OCI-LY7 (cell line): Measurements from ENCODE around the gene KYNU. TPM values are rescaled to one million over a fixed set of nuclear protein-coding genes. Genes with fewer than 3 reads are reported as not detected.

ENCODE experiments used
- BruUV-seq: library from RNA; stranded (reverse); fragments of 400-500 nt; replicated peaks from 2 replicates; lab custom pipeline; 2021; lab: Mats Ljungman, UMichigan
- CTCF ChIA-PET: fragments of 300-600 bp; sonication (Branson Sonifier 250); formaldehyde crosslinking; loops from one replicate; lab custom pipeline; 2022; ENCODE audit warnings: antibody characterized with exemption; ENCODE audit not compliant: unreplicated experiment; lab: Charles Lee
- POLR2A ChIA-PET: fragments of 300-600 bp; sonication (Branson Sonifier 250); formaldehyde crosslinking; loops from one replicate; lab custom pipeline; 2022; ENCODE audit warnings: antibody characterized with exemption; lab: Charles Lee
- DNase-seq: peaks from one replicate; pipeline ENCODE4 v3.0.0-alpha.2; 2015; ENCODE audit warnings: low spot score
- H2AFZ ChIP-seq: fragments of 200-600 bp; sonication (generic), shearing (Covaris generic); 2 replicates; pipeline ENCODE4 v1.6.1; 2014; ENCODE audit warnings: mild to moderate bottlenecking, antibody characterized with exemption, low read length, moderate library complexity
- H3K27ac ChIP-seq: fragments of 200-600 bp; sonication (generic); 2 replicates; pipeline ENCODE4 v1.5.1; 2014; ENCODE audit warnings: mixed run types, low read depth, mild to moderate bottlenecking, moderate library complexity, low read length, inconsistent platforms; ENCODE audit not compliant: poor library complexity, severe bottlenecking
- H3K36me3 ChIP-seq: fragments of 200-600 bp; sonication (generic); 2 replicates; pipeline ENCODE4 v1.6.1; 2014; ENCODE audit warnings: mild to moderate bottlenecking, antibody characterized with exemption, low read length, moderate library complexity, mixed read lengths; ENCODE audit not compliant: insufficient read depth
- H3K4me1 ChIP-seq: fragments of 200-600 bp; sonication (generic); 2 replicates; pipeline ENCODE4 v1.5.1; 2014; ENCODE audit warnings: mild to moderate bottlenecking, low read length; ENCODE audit not compliant: insufficient read depth, poor library complexity, severe bottlenecking
- H3K4me2 ChIP-seq: fragments of 200-600 bp; sonication (generic); 2 replicates; pipeline ENCODE4 v1.6.1; 2014; ENCODE audit warnings: mild to moderate bottlenecking, low read length
- H3K4me3 ChIP-seq: fragments of 200-600 bp; sonication (generic); 2 replicates; pipeline ENCODE4 v1.5.1; 2014; ENCODE audit warnings: mild to moderate bottlenecking, low read depth, low read length; ENCODE audit not compliant: poor library complexity, severe bottlenecking
- H3K79me2 ChIP-seq: fragments of 200-600 bp; sonication (generic); 2 replicates; pipeline ENCODE4 v1.6.1; 2016; ENCODE audit warnings: low read depth, mild to moderate bottlenecking, low read length, moderate library complexity, mixed read lengths; ENCODE audit not compliant: insufficient read depth
- H3K9me2 ChIP-seq: fragments of 200-600 bp; sonication (generic); 2 replicates; pipeline ENCODE4 v1.6.1; 2016; ENCODE audit warnings: mild to moderate bottlenecking, low read length, mixed read lengths; ENCODE audit not compliant: insufficient read depth
- H3K9me3 ChIP-seq: fragments of 200-600 bp; sonication (generic); 2 replicates; pipeline ENCODE4 v1.6.1; 2014; ENCODE audit warnings: mild to moderate bottlenecking, mixed run types, low read length, mixed read lengths
- H4K20me1 ChIP-seq: fragments of 200-600 bp; sonication (generic); 2 replicates; pipeline ENCODE4 v1.6.1; 2014; ENCODE audit warnings: mild to moderate bottlenecking, antibody characterized with exemption, low read length, moderate library complexity, mixed read lengths; ENCODE audit not compliant: insufficient read depth
- CTCF ChIP-seq: fragments of 200-600 bp; sonication (generic); conservative IDR thresholded peaks from 2 replicates; pipeline ENCODE4 v1.5.1; 2014; ENCODE audit warnings: mild to moderate bottlenecking, antibody characterized with exemption, low read length, moderate library complexity, mixed read lengths
- EZH2phosphoT487 ChIP-seq: fragments of 200-600 bp; sonication (generic); IDR thresholded peaks from 2 replicates; pipeline ENCODE4 v1.6.1; 2018; ENCODE audit warnings: low read depth, borderline replicate concordance, mild to moderate bottlenecking, mixed run types, antibody characterized with exemption, low read length, moderate library complexity, mixed read lengths
- intact Hi-C: fragments of 100-400 bp; cut with micrococcal nuclease; formaldehyde crosslinking; loops from one replicate; pipeline ENCODE4 v1.10.0; 2022; ENCODE audit not compliant: unreplicated experiment
- total RNA-seq, 2 experiments: library from RNA; depleted of rRNA in 1 of 2; stranded (reverse); fragments of >200 nt in 1 of 2; shearing (Covaris generic) in 1 of 2; gene quantifications; 2 replicates each; pipeline ENCODE4 v1.2.3, GENCODE V29; 2014 to 2022

The KYNU gene
- total RNA-seq, 2 experiments from 2014 or later, result 0.27 TPM; not detected in 1

DNA sequence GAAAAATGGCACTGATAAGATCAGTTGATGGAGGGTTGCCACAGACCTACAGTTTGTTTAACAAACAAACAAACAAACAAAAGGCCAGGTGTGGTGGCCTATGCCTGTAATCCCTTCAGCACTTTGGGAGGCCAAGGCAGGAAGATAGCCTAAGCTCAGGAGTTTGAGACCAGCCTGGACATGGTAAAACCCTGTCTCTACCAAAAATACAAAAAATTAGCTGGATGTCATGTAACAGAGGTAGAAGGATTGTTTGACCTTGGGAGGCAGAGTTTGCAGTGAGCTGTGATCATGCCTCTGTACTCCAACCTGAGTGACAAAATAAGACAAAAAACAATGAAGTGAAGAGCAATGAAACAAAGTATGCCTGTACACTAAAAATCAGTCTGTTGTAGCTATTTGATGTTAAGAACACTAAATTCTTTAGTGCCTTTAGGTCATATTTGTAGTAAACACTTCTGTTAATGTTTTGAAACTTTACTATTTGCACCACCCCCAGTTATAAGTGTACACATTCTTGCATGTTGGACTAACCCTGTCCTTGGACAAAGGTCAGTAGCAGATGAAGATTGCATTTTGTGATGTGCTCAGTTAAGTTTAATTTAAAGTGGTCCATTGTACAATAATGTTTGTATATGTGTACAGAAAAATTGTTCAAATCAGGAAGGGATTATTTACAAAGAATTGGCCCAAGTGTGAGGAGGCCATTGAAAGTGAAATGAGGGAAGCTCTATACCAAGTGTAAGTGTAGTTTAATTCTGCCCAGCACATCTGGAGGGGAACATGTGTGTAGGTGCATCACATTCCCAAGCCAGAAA is 73.9 kb downstream of the KYNU start:
- H3K4me2 ChIP-seq, result no peak overlapping the region

DNA sequence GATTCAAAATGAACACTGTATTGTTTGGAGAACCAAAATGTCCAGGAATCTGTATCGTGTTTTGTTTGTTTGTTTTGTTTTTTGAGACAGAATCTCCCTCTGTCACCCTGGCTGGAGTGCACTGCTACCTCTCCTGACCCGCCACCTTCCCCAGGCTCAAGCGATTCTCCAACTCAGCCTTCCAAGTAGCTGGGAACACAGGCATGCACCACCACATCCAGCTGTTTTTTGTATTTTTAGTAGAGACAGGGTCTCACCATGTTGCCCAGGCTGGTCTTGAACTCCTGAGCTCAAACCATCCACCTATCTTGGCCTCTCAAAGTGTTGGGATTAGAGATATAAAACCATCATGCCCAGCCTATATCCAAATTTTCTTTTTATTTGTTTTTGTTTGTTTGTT is 74.6 kb downstream of the KYNU start:
- Histone ChIP-seq H3K9me3 (no peaks in the 10 kb centered on the region), H3K79me2 (no peaks in the 10 kb centered on the region), H4K20me1 (no peaks in the 10 kb centered on the region), H2AFZ (no peak overlapping the region), H3K4me2 (no peak overlapping the region), H3K9me2 (no peaks in the 10 kb centered on the region), H3K27ac (no peak overlapping the region), H3K4me3 (no peak overlapping the region), H3K36me3 (no peaks in the 10 kb centered on the region), H3K4me1 (no peaks in the 10 kb centered on the region)
- TF ChIP-seq CTCF (no peak), EZH2phosphoT487 (no peak)
- intact Hi-C loops, result no loop called here
- BruUV-seq, result no TSS peak
- ChIA-PET CTCF (no interaction called here), POLR2A (interaction anchor here (0.7 kb wide), 1 partner anchor 289 kb away, joined by 3 read pairs; no protein-coding TSS in a partner anchor)
- DNase-seq, result no peak

More for the DNA sequence above, 73.9 kb downstream of the KYNU start:
- no peaks in the 10 kb centered on the region for H3K4me1 ChIP-seq
- BruUV-seq, result no TSS peak
- POLR2A ChIA-PET, result interaction anchor here (0.6 kb wide), 2 partner anchors 85 to 267 kb away, joined by 3 read pairs; no protein-coding TSS in a partner anchor
- CTCF ChIA-PET, result no interaction called here
- H4K20me1 ChIP-seq, result no peaks in the 10 kb centered on the region
- H3K79me2 ChIP-seq, result no peaks in the 10 kb centered on the region
- no peak overlapping the region for H3K27ac ChIP-seq
- no peak overlapping the region for H3K4me3 ChIP-seq
- no peaks in the 10 kb centered on the region for H3K9me2 ChIP-seq
- TF ChIP-seq EZH2phosphoT487 (no peak), CTCF (no peak)
- DNase-seq, result no peak
- H3K36me3 ChIP-seq, result no peaks in the 10 kb centered on the region
- H2AFZ ChIP-seq, result no peak overlapping the region
- intact Hi-C loops, result no loop called here
- no peaks in the 10 kb centered on the region for H3K9me3 ChIP-seq

DNA sequence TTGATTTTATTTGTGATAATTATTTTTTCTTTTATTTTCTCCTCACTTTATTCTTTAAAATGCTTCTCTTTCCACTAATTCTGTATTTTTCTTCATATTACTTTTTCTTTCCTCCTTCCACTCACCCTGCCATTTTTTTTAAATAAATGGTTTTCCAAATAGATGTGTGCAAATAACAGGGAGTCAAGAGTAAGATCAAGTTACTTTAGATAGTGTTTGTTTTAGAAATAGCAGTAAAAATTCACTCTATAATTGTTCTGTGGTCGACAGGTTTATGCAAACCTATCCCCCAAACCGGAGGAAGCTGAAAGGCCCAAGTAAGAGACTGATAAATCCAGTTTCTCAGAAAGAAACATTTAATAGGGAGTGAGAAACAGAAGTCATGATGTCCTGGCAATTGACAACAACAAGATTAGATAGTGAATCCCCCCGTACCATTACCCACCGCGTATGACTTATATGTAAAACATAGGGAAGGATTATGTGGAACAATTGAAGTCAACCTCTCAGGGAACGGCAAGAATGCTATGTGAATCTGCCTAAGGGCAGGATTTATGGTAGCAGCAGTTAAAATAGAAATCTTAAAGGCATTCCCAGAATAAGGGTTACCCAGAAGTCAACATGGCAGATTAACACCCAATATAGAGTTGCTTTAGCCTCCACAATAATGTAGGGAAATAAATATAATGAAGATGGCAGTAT is 75.5 kb downstream of the KYNU start:
- POLR2A ChIA-PET, result interaction anchor here (0.7 kb wide), 1 partner anchor 288 kb away, joined by 3 read pairs; no protein-coding TSS in a partner anchor

More for the DNA sequence above, 75.5 kb downstream of the KYNU start:
- no peaks in the 10 kb centered on the region for H3K4me1 ChIP-seq
- no peaks in the 10 kb centered on the region for H3K9me3 ChIP-seq
- H3K4me2 ChIP-seq, result no peak overlapping the region
- no peaks in the 10 kb centered on the region for H3K79me2 ChIP-seq
- CTCF ChIA-PET, result no interaction called here
- intact Hi-C loops, result no loop called here
- H3K9me2 ChIP-seq, result no peaks in the 10 kb centered on the region
- H2AFZ ChIP-seq, result no peak overlapping the region
- H4K20me1 ChIP-seq, result no peaks in the 10 kb centered on the region
- H3K4me3 ChIP-seq, result no peak overlapping the region
- H3K36me3 ChIP-seq, result no peaks in the 10 kb centered on the region
- BruUV-seq, result no TSS peak
- DNase-seq, result no peak
- no peak overlapping the region for H3K27ac ChIP-seq
- TF ChIP-seq CTCF, result no peak
- TF ChIP-seq EZH2phosphoT487, result no peak
